GM19099 (cell line): Measurements from ENCODE around the gene SIMC1.

Experiments
- POLR2A ChIP-seq: IDR thresholded peaks from 3 replicates; pipeline ENCODE4 v1.6.1; 2011; ENCODE audit warnings: low read depth; ENCODE audit not compliant: insufficient read length; ENCODE audit errors: extremely low read depth

Gene SIMC1

DNA sequence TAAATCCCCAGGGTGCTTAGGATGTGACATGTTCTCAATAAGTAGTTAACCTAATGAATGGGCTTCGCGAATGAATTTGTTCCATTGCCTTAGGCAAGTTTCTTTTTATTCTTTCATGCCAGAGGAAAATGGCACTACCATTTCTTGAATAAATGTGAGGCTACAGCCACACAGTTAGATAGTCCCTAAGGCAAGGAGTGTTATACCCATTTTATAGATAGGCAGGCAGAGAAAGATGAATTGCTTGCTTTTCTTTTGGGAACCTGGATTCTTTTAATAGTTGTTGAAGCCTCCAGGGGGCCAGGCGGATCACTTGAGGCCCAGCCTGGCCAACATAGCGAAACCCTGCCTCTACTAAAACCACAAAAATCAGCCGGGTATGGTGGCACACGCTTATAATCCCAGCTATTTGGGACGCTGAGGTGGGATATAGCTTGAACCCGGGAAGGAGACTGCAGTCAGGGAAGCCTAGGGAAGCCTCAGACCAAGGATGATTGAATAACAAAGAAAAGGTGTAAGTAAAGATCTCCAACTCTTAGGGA is 149.2 kb downstream of the SIMC1 start:
- no peak for TF ChIP-seq POLR2A

DNA sequence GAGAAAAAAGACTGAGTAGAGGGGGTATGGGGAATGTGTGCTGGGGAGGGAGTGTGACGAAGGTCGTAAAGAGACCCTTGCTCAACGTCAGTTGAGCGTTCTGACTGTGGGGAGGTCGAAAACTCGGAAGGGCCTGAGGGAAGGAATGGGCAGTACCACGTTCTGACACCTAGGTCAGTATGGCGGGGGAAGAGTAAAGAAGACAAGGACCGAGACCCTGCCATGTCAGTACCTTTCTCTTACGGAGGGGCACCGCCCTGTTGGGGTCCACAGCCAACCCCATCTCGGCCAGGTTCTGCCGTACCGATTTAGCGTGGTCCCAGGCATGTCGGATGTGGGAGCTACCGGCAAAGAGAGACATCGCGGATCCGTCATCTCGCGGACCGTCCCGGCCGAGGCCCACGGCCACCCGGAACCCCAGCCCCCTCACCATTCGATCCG is 149.8 kb downstream of the SIMC1 start:
- TF ChIP-seq POLR2A = no peak

DNA sequence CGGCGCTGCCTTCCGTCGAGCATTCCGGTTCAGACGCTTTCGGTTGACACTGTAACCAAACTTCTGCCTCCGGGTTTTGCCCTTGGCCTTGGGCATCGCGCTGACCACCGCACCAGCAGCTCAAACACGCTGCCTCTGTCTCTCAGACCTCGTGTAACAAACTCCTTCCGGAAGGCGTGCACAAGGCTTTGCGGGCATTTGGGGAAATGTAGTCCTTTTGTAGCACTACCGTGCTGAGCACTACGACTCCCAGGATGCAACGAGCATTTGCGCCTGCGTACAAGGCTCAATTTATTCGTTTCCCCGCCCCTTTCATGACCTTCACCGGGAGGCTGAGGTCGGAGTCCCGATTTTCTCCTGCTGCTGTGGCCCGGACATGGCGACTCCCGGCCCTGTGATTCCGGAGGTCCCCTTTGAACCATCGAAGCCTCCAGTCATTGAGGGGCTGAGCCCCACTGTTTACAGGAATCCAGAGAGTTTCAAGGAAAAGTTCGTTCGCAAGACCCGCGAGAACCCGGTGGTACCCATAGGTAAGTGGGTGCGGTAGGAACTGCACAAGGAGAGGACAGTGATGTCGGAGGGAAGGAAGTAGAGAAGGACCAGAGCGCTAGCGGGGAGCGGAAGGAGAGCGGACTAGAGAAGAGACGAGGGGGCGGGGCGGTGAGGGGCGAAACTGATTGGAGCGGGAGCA is 150.4 kb downstream of the SIMC1 start, which contains the start of the genes HIGD2A and NOP16:
HIGD2A (plus strand) TSS at position 308 of the 691 bp plus-strand sequence; CDS start at position 377, 69 bp downstream.
NOP16 (minus strand) TSS at position 155 of the 691 bp plus-strand sequence; CDS start at position 96, 59 bp downstream.
- TF ChIP-seq POLR2A = peak; percentile 78

DNA sequence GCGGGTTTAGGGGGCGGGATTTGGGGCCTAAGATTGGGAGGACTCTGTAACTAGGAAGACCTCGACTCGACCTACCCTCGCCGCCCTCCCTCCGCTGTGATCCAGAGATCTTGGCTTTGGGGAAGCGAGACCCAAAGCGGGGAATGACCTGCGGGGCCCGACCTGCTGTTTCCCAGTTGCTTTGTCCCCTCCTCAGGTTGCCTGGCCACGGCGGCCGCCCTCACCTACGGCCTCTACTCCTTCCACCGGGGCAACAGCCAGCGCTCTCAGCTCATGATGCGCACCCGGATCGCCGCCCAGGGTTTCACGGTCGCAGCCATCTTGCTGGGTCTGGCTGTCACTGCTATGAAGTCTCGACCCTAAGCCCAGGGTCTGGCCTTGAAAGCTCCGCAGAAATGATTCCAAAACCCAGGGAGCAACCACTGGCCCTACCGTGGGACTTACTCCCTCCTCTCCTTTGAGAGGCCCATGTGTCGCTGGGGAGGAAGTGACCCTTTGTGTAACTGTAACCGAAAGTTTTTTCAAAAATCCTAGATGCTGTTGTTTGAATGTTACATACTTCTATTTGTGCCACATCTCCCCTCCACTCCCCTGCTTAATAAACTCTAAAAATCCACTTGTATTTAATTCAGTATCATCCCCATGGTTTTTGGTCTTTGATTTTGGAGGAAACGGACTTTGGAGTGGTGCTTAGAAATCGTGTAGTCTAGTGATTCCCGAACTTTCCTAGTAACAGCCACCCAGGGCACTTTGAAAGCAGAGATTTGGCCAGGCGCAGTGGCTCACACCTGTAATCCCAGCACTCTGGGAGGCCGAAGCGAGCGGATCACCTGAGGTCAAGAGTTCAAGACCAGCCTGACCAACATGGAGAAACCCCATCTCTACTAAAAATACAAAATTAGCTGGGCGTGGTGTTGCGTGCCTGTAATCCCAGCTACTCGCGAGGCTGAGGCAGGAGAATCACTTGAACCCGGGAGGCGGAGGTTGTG is 151.2 kb downstream of the SIMC1 start:
- TF ChIP-seq POLR2A = peak; percentile 86

DNA sequence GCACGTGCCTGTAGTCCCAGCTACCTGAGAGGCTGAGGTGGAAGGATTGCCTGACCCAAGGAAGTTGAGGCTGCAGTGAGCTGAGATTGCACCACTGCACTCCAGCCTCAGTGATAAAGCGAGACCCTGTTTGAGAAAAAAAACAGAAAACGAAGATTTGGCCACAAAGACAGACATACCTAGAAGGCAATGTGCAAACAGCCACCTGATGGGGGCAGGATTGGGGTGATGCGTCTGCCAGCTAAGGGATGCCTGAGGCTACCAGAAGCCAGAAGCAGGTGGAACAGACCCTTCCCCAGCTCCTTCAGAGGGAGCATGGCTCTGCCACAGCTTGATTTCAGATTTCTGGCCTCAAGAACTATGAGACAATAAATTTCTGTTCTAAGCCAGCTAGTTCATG is 153.3 kb downstream of the SIMC1 start:
- no peak for TF ChIP-seq POLR2A

DNA sequence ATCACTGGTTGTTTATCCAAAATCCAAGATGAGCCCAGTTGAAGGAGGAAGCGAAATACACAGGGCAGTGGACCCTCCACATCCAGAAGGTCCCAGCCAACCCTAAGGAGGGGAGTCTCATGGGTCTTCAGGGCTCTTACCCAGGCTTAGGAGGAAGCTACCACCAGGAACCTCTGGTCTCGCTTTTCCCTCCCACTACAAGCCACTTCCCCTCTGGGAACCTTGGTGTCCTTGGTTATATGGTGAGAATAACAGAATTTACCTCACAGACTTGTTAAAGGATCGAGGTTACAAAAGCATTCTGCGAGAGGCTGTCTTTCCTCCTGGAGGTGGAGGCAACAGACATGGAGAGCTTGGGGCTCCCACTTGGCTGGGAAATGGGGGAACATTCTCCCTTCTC is 153.8 kb downstream of the SIMC1 start:
- no peak for TF ChIP-seq POLR2A

DNA sequence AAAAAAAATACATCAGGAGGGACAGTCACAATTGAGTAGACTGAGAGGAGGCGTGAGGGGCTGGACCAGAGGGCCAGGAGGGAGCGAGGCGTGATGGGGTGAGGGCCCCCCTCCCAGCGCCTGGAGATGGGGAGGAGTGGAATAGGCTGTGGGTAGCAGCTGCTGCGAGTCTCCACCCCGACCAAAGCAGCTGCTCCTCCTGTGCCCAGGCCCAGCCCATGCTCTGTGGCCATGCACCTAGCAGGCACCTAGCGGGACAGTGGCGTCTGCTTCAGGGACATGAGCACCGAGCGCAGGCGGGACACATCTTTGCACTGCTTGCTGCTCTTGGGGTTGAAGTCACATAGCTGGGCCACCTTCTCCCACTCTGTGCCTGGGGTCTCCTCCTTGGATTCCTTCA is 154.3 kb downstream of the SIMC1 start:
- no peak for TF ChIP-seq POLR2A

DNA sequence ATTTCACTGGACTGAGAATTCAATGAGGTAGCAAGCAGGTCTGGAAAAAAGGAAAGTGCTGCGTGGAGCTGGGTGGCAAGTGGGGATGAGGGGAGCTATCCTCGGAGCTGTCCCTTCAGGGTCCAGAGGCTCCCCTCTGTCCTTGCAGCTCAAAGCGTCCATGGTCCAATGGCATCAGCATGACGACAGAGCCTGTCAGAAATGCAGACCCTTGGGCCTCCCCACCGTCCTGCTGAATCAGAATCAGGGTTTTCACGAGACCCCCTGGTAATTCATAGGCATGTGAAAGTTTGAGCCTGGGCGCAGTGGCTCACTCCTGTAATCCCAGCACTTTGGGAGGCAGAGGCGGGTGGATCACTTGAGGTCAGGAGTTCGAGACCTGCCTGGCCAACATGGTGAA is 155.9 kb downstream of the SIMC1 start:
- no peak for TF ChIP-seq POLR2A

DNA sequence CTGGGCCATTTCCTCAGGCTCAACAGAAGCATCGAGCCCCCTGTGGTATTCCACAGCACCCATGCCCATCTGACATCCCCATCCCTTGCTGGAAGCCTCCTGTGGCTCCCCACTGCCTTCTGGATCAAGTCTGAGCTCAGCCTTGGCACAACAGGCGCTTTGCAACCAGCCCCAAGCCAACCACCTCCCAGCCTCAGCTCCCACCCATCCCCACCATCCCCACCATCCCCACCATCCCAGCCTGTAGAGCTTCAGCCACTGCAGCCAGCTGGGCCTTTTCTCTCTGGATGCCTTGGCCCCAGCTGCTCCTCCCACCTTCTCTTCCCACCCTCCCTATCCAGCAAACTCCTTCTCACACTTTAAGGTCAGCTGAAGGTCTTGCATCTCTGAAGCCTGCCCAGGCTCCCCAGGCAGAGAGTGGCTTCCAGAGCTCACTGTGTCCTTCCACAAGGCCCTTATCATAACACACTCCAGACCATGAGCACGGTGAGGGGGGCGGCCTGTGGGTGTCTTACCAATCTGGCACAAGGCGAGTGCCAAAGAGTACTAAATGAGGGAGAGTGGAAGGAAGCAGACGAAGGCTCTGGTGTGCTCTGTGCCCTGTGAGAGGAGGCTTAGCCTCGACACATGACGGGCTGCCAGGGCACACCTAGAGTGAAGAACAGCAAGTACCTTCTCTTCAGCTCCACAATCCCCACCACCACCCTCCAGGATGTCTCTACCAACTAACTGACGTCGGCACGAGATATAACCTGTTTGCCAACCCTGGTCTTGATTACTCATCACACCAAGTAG is 156.9 kb downstream of the SIMC1 start:
- no peak for TF ChIP-seq POLR2A
